ENCODE results near the gene ERICH4. TPM values are rescaled to one million over a fixed set of nuclear protein-coding genes. Genes with fewer than 3 reads are reported as not detected.
A peak's percentile ranks its signal among the peaks of the same experiment; 100 is the strongest.

The ERICH4 gene
- total and polyA plus RNA-seq, 2 donors (not counting 3 experiments of a cell fraction or from before 2014, with no cell fraction given) = not detected

DNA sequence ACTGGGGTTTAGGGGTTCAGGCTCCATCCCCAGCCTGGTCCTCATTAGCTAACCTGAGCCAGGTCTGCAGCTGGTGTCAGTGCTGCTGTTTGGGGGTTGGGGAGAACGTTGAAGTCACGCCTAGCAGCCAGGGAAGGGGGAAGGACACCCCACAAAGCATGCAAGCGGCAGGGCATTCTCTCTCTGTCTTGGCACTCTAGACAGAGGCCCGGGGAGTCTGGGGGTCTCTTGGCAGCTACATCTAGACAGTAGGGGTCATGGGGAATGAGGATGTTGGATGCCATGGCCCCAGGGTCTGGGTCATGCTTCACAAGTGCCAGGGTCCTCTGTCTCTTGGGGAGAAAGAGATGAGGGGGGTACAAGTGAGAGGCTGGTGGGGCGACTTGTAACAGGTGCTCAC is 2.6 kb downstream of the ERICH4 start:
- CTCF ChIA-PET = interaction anchor here (4.1 to 8.9 kb wide), 2 partner anchors 12 to 119 kb away, joined by 33 to 343 read pairs; no protein-coding TSS in a partner anchor
- peaks cover 7 to 9% of the 10 kb centered on the region in 2 experiments for H3K27me3 ChIP-seq (ENCODE audit: control insufficient read depth in 2 of 2, insufficient read depth in 2 of 2, low read length in 2 of 2)
- no peak overlapping the region for H3K4me2 ChIP-seq (ENCODE audit: insufficient read depth, low read length)
- BruUV-seq (replicated peaks) = no TSS peak
- FAIRE-seq (no peak), DNase-seq (ENCODE audit: low read depth, low spot score) (no peak)
- dilution Hi-C loops (cut with MboI; ENCODE audit: extremely low pct_ligation_motif_present, low sequenced_read_pairs) (no loop called here), intact Hi-C loops (cut with micrococcal nuclease) (no loop called here)
- POLR2A ChIA-PET = no interaction called here
- H4K20me1 ChIP-seq (replicated peaks; ENCODE audit: control insufficient read depth, extremely low read depth, insufficient read depth, low read length) = no peaks in the 10 kb centered on the region
- H3K27ac ChIP-seq (ENCODE audit: insufficient read depth, low read depth, low read length) = no peak overlapping the region
- H3K4me1 ChIP-seq (ENCODE audit: control insufficient read depth, extremely low read depth, insufficient read depth, low read length) = no peaks in the 10 kb centered on the region
- no peaks in the 10 kb centered on the region for H3K36me3 ChIP-seq (ENCODE audit: control insufficient read depth in 2 of 2, extremely low read depth in 1 of 2, insufficient read depth in 2 of 2, low read length in 2 of 2)
- no peak overlapping the region for H3K4me3 ChIP-seq (replicated peaks in 1 of 3; ENCODE audit: insufficient read depth in 1 of 3, low read depth in 1 of 3, low read length in 3 of 3)
- no peaks in the 10 kb centered on the region for H3K79me2 ChIP-seq (ENCODE audit: control insufficient read depth, insufficient read depth, low read length)
- H3K9me1 ChIP-seq (replicated peaks; ENCODE audit: control insufficient read depth, extremely low read depth, insufficient read depth, low read length) = no peaks in the 10 kb centered on the region
- no peak overlapping the region for H2AFZ ChIP-seq (ENCODE audit: low read depth, low read length)
- H3K9ac ChIP-seq (replicated peaks; ENCODE audit: extremely low read depth, insufficient read depth, low read length) = no peak overlapping the region
- TF ChIP-seq, protein P1, sequence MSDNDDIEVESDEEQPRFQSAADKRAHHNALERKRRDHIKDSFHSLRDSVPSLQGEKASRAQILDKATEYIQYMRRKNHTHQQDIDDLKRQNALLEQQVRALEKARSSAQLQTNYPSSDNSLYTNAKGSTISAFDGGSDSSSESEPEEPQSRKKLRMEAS (IDR thresholded peaks at IDR 0.05; ENCODE audit: insufficient read depth, insufficient read length) = no peak
- TF ChIP-seq GATA2 (IDR thresholded peaks at IDR 0.05; ENCODE audit: insufficient read depth, insufficient read length, low read depth, low read length) = no peak
- TF ChIP-seq POLR2A (IDR thresholded peaks at IDR 0.05; ENCODE audit: low read depth, low read length) = no peak
- TF ChIP-seq EZH2 (IDR thresholded peaks at IDR 0.05; ENCODE audit: borderline replicate concordance, low read depth, low read length, severe bottlenecking) = no peak
- H3K9me3 ChIP-seq (replicated peaks; ENCODE audit: control insufficient read depth, insufficient read depth, low read length) = no peaks in the 10 kb centered on the region

GRCh38 chr19:41447732-41448332 is 4.9 kb downstream of the ERICH4 start:
- Histone ChIP-seq H3K79me2 (ENCODE audit: control insufficient read depth, insufficient read depth, low read length) (no peaks in the 10 kb centered on the region), H3K9ac (replicated peaks; ENCODE audit: extremely low read depth, insufficient read depth, low read length) (no peak overlapping the region), H3K4me3 (replicated peaks in 1 of 3; ENCODE audit: insufficient read depth in 1 of 3, low read depth in 1 of 3, low read length in 3 of 3) (no peak overlapping the region), H3K27ac (ENCODE audit: insufficient read depth, low read depth, low read length) (no peak overlapping the region), H3K9me3 (replicated peaks; ENCODE audit: control insufficient read depth, insufficient read depth, low read length) (no peaks in the 10 kb centered on the region), H2AFZ (ENCODE audit: low read depth, low read length) (no peak overlapping the region), H3K27me3 (ENCODE audit: control insufficient read depth in 2 of 2, insufficient read depth in 2 of 2, low read length in 2 of 2) (peaks cover 7 to 9% of the 10 kb centered on the region in 2 experiments), H3K4me2 (ENCODE audit: insufficient read depth, low read length) (no peak overlapping the region), H3K4me1 (ENCODE audit: control insufficient read depth, extremely low read depth, insufficient read depth, low read length) (no peaks in the 10 kb centered on the region), H3K9me1 (replicated peaks; ENCODE audit: control insufficient read depth, extremely low read depth, insufficient read depth, low read length) (no peaks in the 10 kb centered on the region), H4K20me1 (replicated peaks; ENCODE audit: control insufficient read depth, extremely low read depth, insufficient read depth, low read length) (no peaks in the 10 kb centered on the region), H3K36me3 (ENCODE audit: control insufficient read depth in 2 of 2, extremely low read depth in 1 of 2, insufficient read depth in 2 of 2, low read length in 2 of 2) (no peaks in the 10 kb centered on the region)
- intact Hi-C loops (cut with micrococcal nuclease) (no loop called here), dilution Hi-C loops (cut with MboI; ENCODE audit: extremely low pct_ligation_motif_present, low sequenced_read_pairs) (no loop called here)
- DNase-seq (ENCODE audit: low read depth, low spot score) (no peak), FAIRE-seq (peak; percentile 18)
- no peak for TF ChIP-seq FOS (IDR thresholded peaks at IDR 0.05; ENCODE audit: borderline replicate concordance, insufficient read depth, low read length)
- no peak for TF ChIP-seq GATA2 (IDR thresholded peaks at IDR 0.05; ENCODE audit: insufficient read depth, insufficient read length, low read depth, low read length)
- TF ChIP-seq, protein P1 (IDR thresholded peaks at IDR 0.05; ENCODE audit: insufficient read depth, insufficient read length) = no peak
- TF ChIP-seq JUN (IDR thresholded peaks at IDR 0.05; ENCODE audit: borderline replicate concordance, insufficient read depth, insufficient read length, low read depth) = no peak
- no peak for TF ChIP-seq MYC (IDR thresholded peaks at IDR 0.05; ENCODE audit: low read depth, low read length)
- peak in 1 of 2 donors; percentile 7 for TF ChIP-seq CTCF (IDR thresholded peaks at IDR 0.05; ENCODE audit: extremely low read depth in 1 of 2, insufficient read depth in 1 of 2, low read depth in 1 of 2, low read length in 2 of 2)
- BruUV-seq (replicated peaks) = no TSS peak
- ChIA-PET CTCF (interaction anchor here (0.6 to 8.9 kb wide), 16 partner anchors 8 to 244 kb away, joined by 3 to 343 read pairs (median 20); partner anchors contain the start of gene DMAC2), POLR2A (interaction anchor here (0.6 to 2.0 kb wide), 3 partner anchors 8 to 84 kb away, joined by 4 to 8 read pairs (median 6); partner anchors contain the start of gene DMAC2)
